B cell (primary cell): ENCODE results near the gene RHOXF2. TPM values are rescaled to one million over a fixed set of nuclear protein-coding genes. Genes with fewer than 3 reads are reported as not detected.
"Not testable (repeated sequence)": the region's sequence is repeated elsewhere in the genome, so short reads cannot be mapped to it uniquely, and the experiment has no call there.

ENCODE experiments used
- ATAC-seq: fragments of 200-7000 bp; cut with Tn5 transposase; one replicate; pipeline ENCODE4 v1.10.0; 2021; ENCODE audit warnings: low read depth, mild to moderate bottlenecking, moderate number of reproducible peaks, moderate library complexity
- CTCF ChIA-PET: fragments of 350-600 bp; sonication (Branson Sonifier 250); formaldehyde crosslinking; loops from one replicate; lab custom pipeline; 2021; ENCODE audit warnings: antibody characterized with exemption, inconsistent platforms; lab: Charles Lee
- POLR2A ChIA-PET: fragments of 350-600 bp; sonication (Branson Sonifier 250); formaldehyde crosslinking; loops from one replicate; lab custom pipeline; 2021; ENCODE audit warnings: antibody characterized with exemption; lab: Charles Lee
- DNase-seq: peaks from one replicate; pipeline ENCODE4 v3.0.0; 2013
- H2AFZ ChIP-seq: 2 replicates; pipeline ENCODE4 v1.6.1; 2012; ENCODE audit warnings: mild to moderate bottlenecking, low read depth, low read length; ENCODE audit not compliant: insufficient read depth, poor library complexity, severe bottlenecking
- H3K27ac ChIP-seq, 2 donors: 1 replicate in 1 of 2; 2 replicates in 1 of 2; pipeline ENCODE4 v1.5.1; 2012 to 2013; ENCODE audit warnings: low read length in 2 of 2, mild to moderate bottlenecking in 2 of 2, moderate library complexity in 1 of 2
- H3K27me3 ChIP-seq, 4 experiments: fragments of 200-600 bp in 1 of 4; sonication (generic) in 1 of 4; replicated peaks in 1 of 4; 1 replicate in 2 of 4; 2 replicates in 2 of 4; pipeline versions ENCODE4 v1.6.1 to v1.7.0; 2013 to 2016; ENCODE audit warnings: low read length in 3 of 4, mild to moderate bottlenecking in 2 of 4, mixed read lengths in 1 of 4, moderate library complexity in 1 of 4; ENCODE audit not compliant: insufficient read depth in 4 of 4, control insufficient read depth in 3 of 4; ENCODE audit errors: control extremely low read depth in 1 of 4
- H3K36me3 ChIP-seq, 2 experiments: replicated peaks in 1 of 2; 1 replicate in 1 of 2; 2 replicates in 1 of 2; pipeline versions ENCODE4 v1.6.1 to v1.7.1; 2013; ENCODE audit warnings: low read length in 1 of 2; ENCODE audit not compliant: insufficient read depth in 2 of 2, control insufficient read depth in 1 of 2; ENCODE audit errors: control extremely low read depth in 1 of 2, extremely low read depth in 1 of 2
- H3K4me1 ChIP-seq, 2 donors: fragments of 200-600 bp in 1 of 2; sonication (generic) in 1 of 2; 1 replicate in 1 of 2; 2 replicates in 1 of 2; pipeline versions ENCODE4 v1.5.1 to v1.6.1; 2013 to 2017; ENCODE audit warnings: low read length in 2 of 2; ENCODE audit not compliant: control insufficient read depth in 2 of 2, insufficient read depth in 2 of 2
- H3K4me2 ChIP-seq: replicated peaks from 2 replicates; pipeline ENCODE3; 2012; ENCODE audit warnings: mild to moderate bottlenecking, low read depth, low read length; ENCODE audit not compliant: poor library complexity, severe bottlenecking
- H3K4me3 ChIP-seq, 5 experiments: fragments of 200-600 bp in 1 of 5; sonication (generic) in 1 of 5; 1 replicate in 3 of 5; 2 replicates in 2 of 5; pipeline versions ENCODE4 v1.5.1 to v1.7.0; 2011 to 2016; ENCODE audit warnings: low read length in 4 of 5, mild to moderate bottlenecking in 4 of 5, low read depth in 2 of 5, control low read depth in 1 of 5, moderate library complexity in 1 of 5; ENCODE audit not compliant: insufficient read depth in 1 of 5; ENCODE audit errors: control extremely low read depth in 1 of 5, extremely low read depth in 1 of 5
- H3K79me2 ChIP-seq: fragments of 200-600 bp; sonication (generic); one replicate; pipeline ENCODE4 v1.6.0; 2016; ENCODE audit warnings: low read length; ENCODE audit not compliant: control insufficient read depth, insufficient read depth
- H3K9ac ChIP-seq: fragments of 200-600 bp; sonication (generic); 2 replicates; pipeline ENCODE4 v1.6.1; 2017; ENCODE audit warnings: mild to moderate bottlenecking, low read length, moderate library complexity
- H3K9me3 ChIP-seq, 3 donors: one replicate each; pipeline versions ENCODE4 v1.6.1 to v1.7.1; 2013; ENCODE audit warnings: low read length in 2 of 3; ENCODE audit not compliant: control insufficient read depth in 2 of 3, insufficient read depth in 1 of 3; ENCODE audit errors: control extremely low read depth in 1 of 3
- H4K20me1 ChIP-seq: 2 replicates; pipeline ENCODE4 v1.6.0; 2012; ENCODE audit warnings: mild to moderate bottlenecking, low read length; ENCODE audit not compliant: insufficient read depth, control insufficient read depth, poor library complexity, severe bottlenecking
- H3K27ac Mint-ChIP-seq: one replicate; pipeline ENCODE4 v1.8.0; 2021; ENCODE audit warnings: mixed read lengths
- H3K27me3 Mint-ChIP-seq: one replicate; pipeline ENCODE4 v1.8.0; 2021; ENCODE audit warnings: mixed read lengths
- H3K4me1 Mint-ChIP-seq: one replicate; pipeline ENCODE4 v1.8.0; 2021; ENCODE audit warnings: mixed read lengths
- H3K4me3 Mint-ChIP-seq: one replicate; pipeline ENCODE4 v1.8.0; 2021; ENCODE audit warnings: mixed read lengths
- H3K9me3 Mint-ChIP-seq: one replicate; pipeline ENCODE4 v1.8.0; 2022; ENCODE audit warnings: mixed read lengths; ENCODE audit not compliant: insufficient read depth
- CTCF ChIP-seq: fragments of 200-600 bp; IDR thresholded peaks from one replicate; pipeline ENCODE4 v1.8.0; 2022; ENCODE audit warnings: antibody characterized with exemption, mild to moderate bottlenecking
- EZH2 ChIP-seq: IDR thresholded peaks from 2 replicates; pipeline ENCODE4 v1.6.1; 2012; ENCODE audit warnings: borderline replicate concordance, low read depth, mild to moderate bottlenecking, moderate library complexity, low read length; ENCODE audit not compliant: insufficient read depth, poor library complexity, severe bottlenecking
- WGBS: methylation state at CpG from one replicate; pipeline ENCODE4 v1.1.5; 2013; ENCODE audit warnings: missing lambda C conversion rate; ENCODE audit not compliant: insufficient coverage; 5-methylcytosine and 5-hydroxymethylcytosine counted together
- intact Hi-C: fragments of 100-400 bp; cut with micrococcal nuclease; formaldehyde crosslinking; loops from one replicate; pipeline ENCODE4 v1.10.0; 2022
- polyA plus RNA-seq: library from polyadenylated mRNA; depleted of rRNA; stranded (reverse); fragments of >200 nt; gene quantifications from 2 replicates; pipeline ENCODE4 v1.2.3, GENCODE V29; 2012
- total RNA-seq, 2 donors: library from RNA; stranded (reverse); fragments of 120-200 nt in 1 of 2; gene quantifications; 1 replicate in 1 of 2; 2 replicates in 1 of 2; pipeline versions ENCODE4 v1.2.3 to v1.2.4, GENCODE V29; 2013 to 2022

The RHOXF2 gene
- total and polyA plus RNA-seq, 2 donors (not counting 1 experiment from before 2014, with no cell fraction given) = not detected

- Histone ChIP-seq H3K27ac (no peak overlapping the region), H3K36me3 (no peaks in the 10 kb centered on the region), H3K9ac (no peak overlapping the region), H3K4me2 (no peak overlapping the region), H3K27me3 (no peaks in the 10 kb centered on the region), H3K4me1 (no peaks in the 10 kb centered on the region), H3K79me2 (no peaks in the 10 kb centered on the region), H3K9me3 (peaks cover 0 to 10% (median 0%) of the 10 kb centered on the region in 3 donors), H3K4me3 (no peak overlapping the region), H4K20me1 (no peaks in the 10 kb centered on the region), H2AFZ (no peak overlapping the region)
- Mint-ChIP-seq H3K4me1 (no peaks in the 10 kb centered on the region), H3K9me3 (no peaks in the 10 kb centered on the region), H3K27me3 (no peaks in the 10 kb centered on the region), H3K4me3 (no peak overlapping the region), H3K27ac (no peak overlapping the region)
- DNase-seq (no peak), ATAC-seq (no peak)
- POLR2A ChIA-PET = no interaction called here
- WGBS = 91% methylated on average over 6 of the region's 8 CpGs
- intact Hi-C loops = no loop called here
- no peak for TF ChIP-seq EZH2
- no peak for TF ChIP-seq CTCF
- CTCF ChIA-PET = no interaction called here
Measured at GRCh38 chrX:120147537-120147936, 10.9 kb upstream of the RHOXF2 start.

GRCh38 chrX:120150109-120150744 lies 8.2 kb upstream of the RHOXF2 start:
- not testable (repeated sequence) for H3K79me2 ChIP-seq

GRCh38 chrX:120159086-120159485 lies 673 bp downstream of the RHOXF2 start:
- H3K27ac Mint-ChIP-seq, H3K27ac ChIP-seq, POLR2A ChIA-PET, H3K4me3 ChIP-seq, H3K4me1 Mint-ChIP-seq, H3K79me2 ChIP-seq, intact Hi-C loops, H4K20me1 ChIP-seq, DNase-seq, H3K4me3 Mint-ChIP-seq, H3K36me3 ChIP-seq, H2AFZ ChIP-seq, H3K9me3 ChIP-seq, ATAC-seq, H3K9me3 Mint-ChIP-seq, H3K4me2 ChIP-seq, H3K27me3 Mint-ChIP-seq, CTCF ChIA-PET, H3K9ac ChIP-seq, H3K4me1 ChIP-seq, H3K27me3 ChIP-seq: not testable (repeated sequence)
- WGBS = no CpG with 5 or more reads among the region's 33 CpGs

More at GRCh38 chrX:120150109-120150744, 8.2 kb upstream of the RHOXF2 start:
- H3K4me2 ChIP-seq, H3K4me1 ChIP-seq, POLR2A ChIA-PET, H2AFZ ChIP-seq, intact Hi-C loops, H3K27ac Mint-ChIP-seq, H3K4me3 Mint-ChIP-seq, H3K27me3 ChIP-seq, H3K27ac ChIP-seq, ATAC-seq, H3K27me3 Mint-ChIP-seq, H3K9me3 Mint-ChIP-seq, H3K9ac ChIP-seq, H4K20me1 ChIP-seq, H3K36me3 ChIP-seq, DNase-seq, CTCF ChIA-PET, H3K4me1 Mint-ChIP-seq, H3K4me3 ChIP-seq: not testable (repeated sequence)
- peaks cover 0 to 10% (median 0%) of the 10 kb centered on the region in 3 donors for H3K9me3 ChIP-seq
- WGBS = no CpG with 5 or more reads among the region's 12 CpGs
